Right forelimb (tissue), 1 donor: ENCODE measurements around the gene GAGE12C.
"Not testable (repeated sequence)": the region's sequence is repeated elsewhere in the genome, so short reads cannot be mapped to it uniquely, and the experiment has no call there.

Source experiments
- DNase-seq: peaks from one replicate; pipeline ENCODE4 v3.0.0-alpha.2; 2018

The GAGE12C gene, protein sequence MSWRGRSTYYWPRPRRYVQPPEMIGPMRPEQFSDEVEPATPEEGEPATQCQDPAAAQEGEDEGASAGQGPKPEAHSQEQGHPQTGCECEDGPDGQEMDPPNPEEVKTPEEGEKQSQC

DNA sequence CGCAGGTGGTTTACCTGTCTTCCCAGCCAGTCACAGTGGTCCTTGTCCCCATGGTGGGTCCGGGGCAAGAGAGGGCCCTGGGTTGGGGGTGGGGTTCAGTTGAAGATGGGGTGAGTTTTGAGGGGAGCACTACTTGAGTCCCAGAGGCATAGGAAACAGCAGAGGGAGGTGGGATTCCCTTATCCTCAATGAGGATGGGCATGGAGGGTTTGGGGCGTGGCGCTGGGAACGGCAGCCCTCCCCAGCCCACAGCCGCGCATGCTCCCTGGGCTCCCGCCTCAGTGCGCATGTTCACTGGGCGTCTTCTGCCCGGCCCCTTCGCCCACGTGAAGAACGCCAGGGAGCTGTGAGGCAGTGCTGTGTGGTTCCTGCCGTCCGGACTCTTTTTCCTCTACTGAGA is at the start of gene GAGE12C:
Gene GAGE12C, plus strand, starts transcription at position 301 of the 400 bp plus-strand sequence. CDS start 1,155 bp downstream, outside the sequence.
- DNase-seq, result not testable (repeated sequence)

DNA sequence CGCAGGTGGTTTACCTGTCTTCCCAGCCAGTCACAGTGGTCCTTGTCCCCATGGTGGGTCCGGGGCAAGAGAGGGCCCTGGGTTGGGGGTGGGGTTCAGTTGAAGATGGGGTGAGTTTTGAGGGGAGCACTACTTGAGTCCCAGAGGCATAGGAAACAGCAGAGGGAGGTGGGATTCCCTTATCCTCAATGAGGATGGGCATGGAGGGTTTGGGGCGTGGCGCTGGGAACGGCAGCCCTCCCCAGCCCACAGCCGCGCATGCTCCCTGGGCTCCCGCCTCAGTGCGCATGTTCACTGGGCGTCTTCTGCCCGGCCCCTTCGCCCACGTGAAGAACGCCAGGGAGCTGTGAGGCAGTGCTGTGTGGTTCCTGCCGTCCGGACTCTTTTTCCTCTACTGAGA is 9.5 kb downstream of the GAGE12C start, which contains the start of gene GAGE12D:
Gene GAGE12D, plus strand, starts transcription at position 301 of the 400 bp plus-strand sequence. CDS start 1,155 bp downstream, outside the sequence.
- DNase-seq, result not testable (repeated sequence)

DNA sequence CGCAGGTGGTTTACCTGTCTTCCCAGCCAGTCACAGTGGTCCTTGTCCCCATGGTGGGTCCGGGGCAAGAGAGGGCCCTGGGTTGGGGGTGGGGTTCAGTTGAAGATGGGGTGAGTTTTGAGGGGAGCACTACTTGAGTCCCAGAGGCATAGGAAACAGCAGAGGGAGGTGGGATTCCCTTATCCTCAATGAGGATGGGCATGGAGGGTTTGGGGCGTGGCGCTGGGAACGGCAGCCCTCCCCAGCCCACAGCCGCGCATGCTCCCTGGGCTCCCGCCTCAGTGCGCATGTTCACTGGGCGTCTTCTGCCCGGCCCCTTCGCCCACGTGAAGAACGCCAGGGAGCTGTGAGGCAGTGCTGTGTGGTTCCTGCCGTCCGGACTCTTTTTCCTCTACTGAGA is 19.0 kb downstream of the GAGE12C start, which contains the start of gene GAGE12E:
Gene GAGE12E, plus strand, starts transcription at position 301 of the 400 bp plus-strand sequence. CDS start 1,155 bp downstream, outside the sequence.
- not testable (repeated sequence) for DNase-seq

DNA sequence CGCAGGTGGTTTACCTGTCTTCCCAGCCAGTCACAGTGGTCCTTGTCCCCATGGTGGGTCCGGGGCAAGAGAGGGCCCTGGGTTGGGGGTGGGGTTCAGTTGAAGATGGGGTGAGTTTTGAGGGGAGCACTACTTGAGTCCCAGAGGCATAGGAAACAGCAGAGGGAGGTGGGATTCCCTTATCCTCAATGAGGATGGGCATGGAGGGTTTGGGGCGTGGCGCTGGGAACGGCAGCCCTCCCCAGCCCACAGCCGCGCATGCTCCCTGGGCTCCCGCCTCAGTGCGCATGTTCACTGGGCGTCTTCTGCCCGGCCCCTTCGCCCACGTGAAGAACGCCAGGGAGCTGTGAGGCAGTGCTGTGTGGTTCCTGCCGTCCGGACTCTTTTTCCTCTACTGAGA is 28.6 kb downstream of the GAGE12C start, which contains the start of gene GAGE12F:
Gene GAGE12F, plus strand, starts transcription at position 301 of the 400 bp plus-strand sequence. CDS start 1,155 bp downstream, outside the sequence.
- DNase-seq, result not testable (repeated sequence)

DNA sequence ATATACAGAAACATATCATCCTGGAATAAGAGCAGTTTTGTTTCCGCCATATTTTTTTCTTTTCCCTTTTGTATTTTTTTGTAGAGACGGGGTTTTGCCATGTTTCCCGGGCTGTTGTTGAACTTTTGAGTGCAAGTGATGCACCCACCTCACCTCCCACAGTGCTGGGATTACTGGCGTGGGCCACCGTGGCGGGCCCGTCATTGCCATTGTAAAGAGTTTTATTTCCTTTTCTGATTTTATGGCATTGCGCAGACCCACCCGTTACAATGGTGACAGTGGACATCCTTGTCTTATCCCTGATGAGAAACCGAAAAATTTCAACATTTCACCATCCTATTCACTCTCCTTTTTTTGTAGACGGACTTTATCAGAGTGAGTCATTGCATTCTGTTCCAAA is 36.8 kb downstream of the GAGE12C start:
- not testable (repeated sequence) for DNase-seq

DNA sequence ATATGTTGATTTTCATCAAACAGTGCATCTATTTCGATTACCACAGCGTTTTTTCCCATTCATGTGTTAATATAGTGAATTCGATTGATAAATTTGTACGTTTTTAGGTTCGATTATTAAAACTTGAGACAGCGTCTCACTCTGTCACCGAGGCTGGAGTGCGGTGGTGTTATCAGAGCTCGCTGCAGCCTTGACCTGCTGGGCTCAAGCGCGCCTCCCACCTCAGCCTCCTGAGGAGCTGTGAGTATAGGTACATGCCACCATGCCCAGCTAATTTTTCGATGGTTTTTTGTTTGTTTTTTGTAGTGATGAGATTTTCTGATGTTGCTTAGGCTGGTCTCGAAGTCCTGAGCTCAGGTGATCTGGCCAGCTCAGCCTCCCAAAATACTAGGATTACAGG is 37.2 kb downstream of the GAGE12C start:
- not testable (repeated sequence) for DNase-seq

DNA sequence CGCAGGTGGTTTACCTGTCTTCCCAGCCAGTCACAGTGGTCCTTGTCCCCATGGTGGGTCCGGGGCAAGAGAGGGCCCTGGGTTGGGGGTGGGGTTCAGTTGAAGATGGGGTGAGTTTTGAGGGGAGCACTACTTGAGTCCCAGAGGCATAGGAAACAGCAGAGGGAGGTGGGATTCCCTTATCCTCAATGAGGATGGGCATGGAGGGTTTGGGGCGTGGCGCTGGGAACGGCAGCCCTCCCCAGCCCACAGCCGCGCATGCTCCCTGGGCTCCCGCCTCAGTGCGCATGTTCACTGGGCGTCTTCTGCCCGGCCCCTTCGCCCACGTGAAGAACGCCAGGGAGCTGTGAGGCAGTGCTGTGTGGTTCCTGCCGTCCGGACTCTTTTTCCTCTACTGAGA is 38.1 kb downstream of the GAGE12C start, which contains the start of gene GAGE12G:
Gene GAGE12G, plus strand, starts transcription at position 301 of the 400 bp plus-strand sequence. CDS start 1,155 bp downstream, outside the sequence.
- DNase-seq, result not testable (repeated sequence)

DNA sequence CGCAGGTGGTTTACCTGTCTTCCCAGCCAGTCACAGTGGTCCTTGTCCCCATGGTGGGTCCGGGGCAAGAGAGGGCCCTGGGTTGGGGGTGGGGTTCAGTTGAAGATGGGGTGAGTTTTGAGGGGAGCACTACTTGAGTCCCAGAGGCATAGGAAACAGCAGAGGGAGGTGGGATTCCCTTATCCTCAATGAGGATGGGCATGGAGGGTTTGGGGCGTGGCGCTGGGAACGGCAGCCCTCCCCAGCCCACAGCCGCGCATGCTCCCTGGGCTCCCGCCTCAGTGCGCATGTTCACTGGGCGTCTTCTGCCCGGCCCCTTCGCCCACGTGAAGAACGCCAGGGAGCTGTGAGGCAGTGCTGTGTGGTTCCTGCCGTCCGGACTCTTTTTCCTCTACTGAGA is 47.7 kb downstream of the GAGE12C start, which contains the start of gene GAGE12H:
Gene GAGE12H, plus strand, starts transcription at position 301 of the 400 bp plus-strand sequence. CDS start 1,155 bp downstream, outside the sequence.
- DNase-seq, result not testable (repeated sequence)
